Epidermal melanocyte (primary cell): ENCODE measurements around the gene PIK3R3.
"Not testable (repeated sequence)": the region's sequence is repeated elsewhere in the genome, so short reads cannot be mapped to it uniquely, and the experiment has no call there.

Experiments used
- DNase-seq: peaks from one replicate; pipeline ENCODE4 v3.0.0; 2011; ENCODE audit warnings: low spot score; ENCODE audit not compliant: insufficient read length

Gene PIK3R3

GRCh38 chr1:46110521-46110920 lies 21.9 kb downstream of the PIK3R3 start:
- no peak for DNase-seq

GRCh38 chr1:46102769-46103476 lies 29.5 kb downstream of the PIK3R3 start:
- no peak for DNase-seq

GRCh38 chr1:46099215-46099614 lies 33.2 kb downstream of the PIK3R3 start:
- no peak for DNase-seq

- no peak for DNase-seq
Observed at GRCh38 chr1:46098027-46098712, 34.3 kb downstream of the PIK3R3 start.

- DNase-seq: no peak
Observed at GRCh38 chr1:46097149-46097472, 35.3 kb downstream of the PIK3R3 start.

- no peak for DNase-seq
Observed at GRCh38 chr1:46096269-46097148, 35.9 kb downstream of the PIK3R3 start.

- DNase-seq: not testable (repeated sequence)
Observed at GRCh38 chr1:46095110-46095509, 37.3 kb downstream of the PIK3R3 start.

- no peak for DNase-seq
Observed at GRCh38 chr1:46094471-46095005, 37.9 kb downstream of the PIK3R3 start.

GRCh38 chr1:46093832-46094231 lies 38.6 kb downstream of the PIK3R3 start:
- DNase-seq: not testable (repeated sequence)

- no peak for DNase-seq
Observed at GRCh38 chr1:46087891-46088290, 44.5 kb downstream of the PIK3R3 start.

GRCh38 chr1:46086576-46086975 lies 45.9 kb downstream of the PIK3R3 start:
- DNase-seq: no peak

- no peak for DNase-seq
Observed at GRCh38 chr1:46084553-46085451, 47.6 kb downstream of the PIK3R3 start.

- DNase-seq: no peak
Observed at GRCh38 chr1:46083579-46083978, 48.9 kb downstream of the PIK3R3 start.

GRCh38 chr1:46081619-46082018 lies 50.8 kb downstream of the PIK3R3 start:
- no peak for DNase-seq

- DNase-seq: no peak
Observed at GRCh38 chr1:46081206-46081605, 51.2 kb downstream of the PIK3R3 start.

GRCh38 chr1:46080257-46080656 lies 52.2 kb downstream of the PIK3R3 start:
- no peak for DNase-seq

GRCh38 chr1:46077644-46078043 lies 54.8 kb downstream of the PIK3R3 start:
- no peak for DNase-seq

GRCh38 chr1:46076343-46076742 lies 56.1 kb downstream of the PIK3R3 start:
- no peak for DNase-seq

GRCh38 chr1:46072975-46073374 lies 59.5 kb downstream of the PIK3R3 start:
- no peak for DNase-seq

GRCh38 chr1:46070164-46070814 lies 62.1 kb downstream of the PIK3R3 start:
- DNase-seq: no peak
